K562 (cell line): ENCODE data around the gene SQOR. TPM values are rescaled to one million over a fixed set of nuclear protein-coding genes. Genes with fewer than 3 reads are reported as not detected.

Experiments used
- ATAC-seq: fragments of 200-7000 bp; cut with Tn5 transposase; 3 replicates; pipeline ENCODE4 v1.9.1; 2020; ENCODE audit warnings: moderate library complexity
- BruUV-seq: library from RNA; stranded (reverse); fragments of 400-500 nt; replicated peaks from 2 replicates; lab custom pipeline; 2021; lab: Mats Ljungman, UMichigan
- CTCF ChIA-PET: fragments of 300-600 bp; formaldehyde crosslinking; extraction: SDS; loops from one replicate; lab custom pipeline; 2021; ENCODE audit warnings: low intra/inter-chr PET ratio; lab: Yijun Ruan, JAX
- POLR2A ChIA-PET: fragments of 300-600, 350-650 bp; sonication (Branson Sonifier 250); formaldehyde crosslinking; extraction: SDS; loops from one replicate; lab custom pipeline; 2021; ENCODE audit warnings: antibody characterized with exemption, inconsistent platforms; lab: Yijun Ruan, JAX
- DNase-seq, 4 experiments: peaks; one replicate each; pipeline versions ENCODE4 v3.0.0 to v3.0.0-alpha.2; 2011 to 2018; ENCODE audit warnings: low spot score in 3 of 4, mixed read lengths in 3 of 4; ENCODE audit errors: extremely low read depth in 1 of 4
- FAIRE-seq: peaks from 2 replicates; lab custom pipeline; 2011; peaks lifted over from hg19 to GRCh38; lab: Jason Lieb, UNC
- H2AFZ ChIP-seq: 2 replicates; pipeline ENCODE4 v1.6.0; 2011; ENCODE audit warnings: low read depth, low read length, control low read depth, inconsistent platforms
- H3K27ac ChIP-seq: fragments of 200-600 bp; 3 replicates; pipeline ENCODE4 v1.8.0; 2011; ENCODE audit warnings: low read depth, mild to moderate bottlenecking, control low read depth, inconsistent platforms, low read length, moderate library complexity, mixed read lengths; ENCODE audit errors: extremely low read depth
- H3K27me3 ChIP-seq, 2 experiments: fragments of 300-600 bp in 1 of 2; 2 replicates in 1 of 2; 3 replicates in 1 of 2; pipeline versions ENCODE4 v1.6.0 to v1.8.0; 2011; ENCODE audit warnings: inconsistent platforms in 2 of 2, low read length in 2 of 2, mild to moderate bottlenecking in 1 of 2, mixed read lengths in 1 of 2, moderate library complexity in 1 of 2; ENCODE audit not compliant: control insufficient read depth in 2 of 2, insufficient read depth in 2 of 2
- H3K36me3 ChIP-seq: fragments of 300-600 bp; 3 replicates; pipeline ENCODE4 v1.8.0; 2011; ENCODE audit warnings: mild to moderate bottlenecking, low read length, inconsistent platforms; ENCODE audit not compliant: control insufficient read depth, insufficient read depth
- H3K4me1 ChIP-seq, 2 experiments: fragments of 200-600 bp in 1 of 2; replicated peaks in 1 of 2; 2 replicates in 1 of 2; 3 replicates in 1 of 2; pipeline versions ENCODE4 v1.5.1 to v1.8.0; 2011; ENCODE audit warnings: inconsistent platforms in 2 of 2, low read length in 2 of 2, mild to moderate bottlenecking in 1 of 2, mixed read lengths in 1 of 2, moderate library complexity in 1 of 2; ENCODE audit not compliant: control insufficient read depth in 2 of 2, insufficient read depth in 2 of 2
- H3K4me2 ChIP-seq: 2 replicates; pipeline ENCODE4 v1.6.1; 2011; ENCODE audit warnings: low read length, control low read depth, inconsistent platforms, mixed read lengths; ENCODE audit not compliant: insufficient read depth
- H3K4me3 ChIP-seq: fragments of 200-600 bp; sonication (generic), shearing (Covaris generic); 2 replicates; pipeline ENCODE4 v1.5.1; 2016; ENCODE audit warnings: control low read depth, inconsistent platforms
- H3K79me2 ChIP-seq: fragments of 200-600 bp; 3 replicates; pipeline ENCODE4 v1.8.0; 2011; ENCODE audit warnings: low read length, inconsistent platforms; ENCODE audit not compliant: control insufficient read depth, insufficient read depth
- H3K9ac ChIP-seq, 2 experiments: 2 replicates each; pipeline versions ENCODE4 v1.6.0 to v1.6.1; 2011; ENCODE audit warnings: low read depth in 2 of 2, low read length in 2 of 2, control low read depth in 1 of 2, inconsistent platforms in 1 of 2, mild to moderate bottlenecking in 1 of 2, mixed read lengths in 1 of 2; ENCODE audit not compliant: insufficient read depth in 1 of 2
- H3K9me1 ChIP-seq: one replicate; pipeline ENCODE4 v1.6.0; 2011; ENCODE audit warnings: inconsistent platforms, mild to moderate bottlenecking, low read length, moderate library complexity; ENCODE audit not compliant: control insufficient read depth, insufficient read depth
- H3K9me3 ChIP-seq: replicated peaks from 2 replicates; pipeline ENCODE4 v1.5.1; 2011; ENCODE audit warnings: low read depth, low read length, inconsistent platforms; ENCODE audit not compliant: control insufficient read depth, insufficient read depth
- H4K20me1 ChIP-seq: replicated peaks from 2 replicates; pipeline ENCODE4 v1.6.1; 2011; ENCODE audit warnings: low read length, inconsistent platforms, mixed read lengths; ENCODE audit not compliant: control insufficient read depth, insufficient read depth
- ARID2 ChIP-seq: fragments of 450-650 bp; IDR thresholded peaks from 2 replicates; pipeline ENCODE4 v1.6.1; 2017; ENCODE audit warnings: antibody characterized with exemption, mild to moderate bottlenecking
- CBFA2T3 ChIP-seq: fragments of 450-650 bp; IDR thresholded peaks from 2 replicates; pipeline ENCODE4 v1.6.1; 2017
- HNRNPLL ChIP-seq: fragments of 200-400 bp; formaldehyde crosslinking; IDR thresholded peaks from 2 replicates; pipeline ENCODE4 v1.6.1; 2017; ENCODE audit warnings: low read length, low read depth, mild to moderate bottlenecking; ENCODE audit not compliant: poor library complexity, severe bottlenecking
- JUND ChIP-seq, 2 experiments: IDR thresholded peaks; 2 replicates in 1 of 2; 3 replicates in 1 of 2; pipeline ENCODE4 v1.6.1; 2011; ENCODE audit warnings: borderline replicate concordance in 2 of 2, low read depth in 2 of 2, low read length in 2 of 2, improper control_type of control experiment in 1 of 2, missing biosample characterization in 1 of 2, missing genetic modification characterization in 1 of 2, missing genetic modification reagents in 1 of 2
- KDM5B ChIP-seq: fragments of 200-600 bp; sonication (generic); IDR thresholded peaks from 2 replicates; pipeline ENCODE4 v1.6.1; 2012; ENCODE audit warnings: low read depth, mild to moderate bottlenecking, moderate library complexity, low read length, control low read depth, inconsistent platforms; ENCODE audit not compliant: insufficient replicate concordance
- SNRNP70 ChIP-seq: fragments of 200-400 bp; formaldehyde crosslinking; optimal IDR thresholded peaks from 2 replicates; pipeline ENCODE3; 2017; ENCODE audit warnings: low read depth, low read length
- ZNF165 ChIP-seq: fragments of 250-450 bp; sonication (Bioruptor Pico); IDR thresholded peaks from 2 replicates; pipeline ENCODE4 v1.4.0; 2020; ENCODE audit warnings: borderline replicate concordance
- WGBS: fragments of 100-300 bp; shearing (Covaris generic); methylation state at CpG from one replicate; pipeline ENCODE4 v1.1.6; 2016; ENCODE audit warnings: low coverage, mixed read lengths; ENCODE audit not compliant: insufficient coverage; ENCODE audit errors: missing lambda C conversion rate; 5-methylcytosine and 5-hydroxymethylcytosine counted together
- in situ Hi-C: fragments of 300-500 bp; cut with MboI; formaldehyde crosslinking; loops from 4 replicates; pipeline ENCODE4 v1.15.0; 2018; ENCODE audit warnings: inconsistent platforms, mixed read lengths
- intact Hi-C: fragments of 100-400 bp; cut with micrococcal nuclease; formaldehyde crosslinking; loops from 2 replicates; pipeline ENCODE4 v1.14.2; 2022
- polyA plus RNA-seq, 8 experiments: library from polyadenylated mRNA; depleted of rRNA in 4 of 8; stranded (reverse) in 5 of 8; unstranded in 3 of 8; fragments of >200 nt; fragmentation: Nextera tagmentation in 2 of 8; fragmentation: Illumina TruSeq in 1 of 8; extraction: Ambion mirVana in 2 of 8; extraction: Trizol in 1 of 8; gene quantifications; 2 replicates each; pipeline versions ENCODE4 v1.2.1 to v1.2.3, GENCODE V29; 2011 to 2014; ENCODE audit warnings: inconsistent platforms in 1 of 8, missing spikeins in 1 of 8
- total RNA-seq, 7 experiments: library from RNA; depleted of rRNA in 6 of 7; stranded (reverse); fragments of >200 nt in 6 of 7; fragmentation: Illumina TruSeq in 2 of 7; extraction: Trizol in 2 of 7; gene quantifications; 2 replicates each; pipeline versions ENCODE4 v1.2.1 to v1.2.3, GENCODE V29; 2011 to 2021; ENCODE audit warnings: low replicate concordance in 1 of 7
- TF ChIP-seq, protein P1 (sequence below): fragments of 450-650 bp; formaldehyde crosslinking; IDR thresholded peaks from 2 replicates; pipeline ENCODE4 v1.4.0; 2022; ENCODE audit warnings: missing genetic modification characterization
- TF ChIP-seq, protein P2 (sequence below): sonication (generic); formaldehyde crosslinking; IDR thresholded peaks from 2 replicates; pipeline ENCODE4 v1.8.0; 2022; ENCODE audit warnings: missing genetic modification reagents, mild to moderate bottlenecking, borderline replicate concordance
- TF ChIP-seq, protein P3 (sequence below): fragments of 250-450 bp; sonication (Bioruptor Pico); IDR thresholded peaks from 2 replicates; pipeline ENCODE4 v1.4.0; 2020; ENCODE audit warnings: mild to moderate bottlenecking, moderate library complexity

Gene SQOR
- total and polyA plus RNA-seq, 9 of the 15 experiments (the other 6 are each of a cell fraction or from before 2014, with no cell fraction given): 0.32 to 1.6 (median 1.1) TPM

DNA sequence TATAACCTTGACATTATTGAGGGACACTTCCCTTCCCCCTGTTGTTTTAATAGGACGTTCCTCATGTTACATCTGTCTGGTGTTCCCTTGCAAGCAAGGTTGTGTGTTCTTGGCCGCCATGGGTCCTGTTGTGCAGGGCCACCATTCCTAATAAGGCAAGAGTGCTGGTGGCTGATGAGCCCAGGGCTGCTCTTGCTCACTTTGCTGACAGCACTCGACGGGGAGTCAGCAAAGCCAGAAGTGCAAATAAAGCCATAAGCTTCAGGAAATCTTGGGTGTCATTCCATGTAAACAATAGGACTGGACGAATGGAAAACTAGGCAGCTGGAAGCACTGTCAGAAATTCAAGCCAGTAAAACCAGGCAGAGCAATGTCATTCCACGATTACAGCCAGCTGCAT lies 75.8 kb downstream of the SQOR start (continued):
- TF ChIP-seq, protein P1, sequence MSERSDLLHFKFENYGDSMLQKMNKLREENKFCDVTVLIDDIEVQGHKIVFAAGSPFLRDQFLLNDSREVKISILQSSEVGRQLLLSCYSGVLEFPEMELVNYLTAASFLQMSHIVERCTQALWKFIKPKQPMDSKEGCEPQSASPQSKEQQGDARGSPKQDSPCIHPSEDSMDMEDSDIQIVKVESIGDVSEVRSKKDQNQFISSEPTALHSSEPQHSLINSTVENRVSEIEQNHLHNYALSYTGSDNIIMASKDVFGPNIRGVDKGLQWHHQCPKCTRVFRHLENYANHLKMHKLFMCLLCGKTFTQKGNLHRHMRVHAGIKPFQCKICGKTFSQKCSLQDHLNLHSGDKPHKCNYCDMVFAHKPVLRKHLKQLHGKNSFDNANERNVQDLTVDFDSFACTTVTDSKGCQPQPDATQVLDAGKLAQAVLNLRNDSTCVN (CRISPR knock-in tag): no peak
- no peak for TF ChIP-seq ZNF165 (CRISPR knock-in tag)
- TF ChIP-seq ARID2: no peak

- Histone ChIP-seq H3K4me2 (no peak overlapping the region), H3K9me3 (no peaks in the 10 kb centered on the region), H3K27me3 (no peaks in the 10 kb centered on the region), H3K79me2 (no peaks in the 10 kb centered on the region), H4K20me1 (no peaks in the 10 kb centered on the region), H3K9me1 (no peaks in the 10 kb centered on the region), H3K36me3 (no peaks in the 10 kb centered on the region), H2AFZ (0 out of 2 replicates have a peak overlapping the region, but pooled peaks have one; percentile 44), H3K4me3 (no peak overlapping the region), H3K27ac (no peak overlapping the region), H3K9ac (no peak overlapping the region), H3K4me1 (peaks cover 0 to 8% of the 10 kb centered on the region in 2 experiments; a peak in 3 of 5 replicates)
- DNase-seq (peak; percentile 23 to 60 (median 53)), ATAC-seq (peak; percentile 87), FAIRE-seq (peak; percentile 90)
- CTCF ChIA-PET: interaction anchor here (0.6 to 0.7 kb wide), 2 partner anchors 88 to 520 kb away, joined by 3 read pairs; no protein-coding TSS in a partner anchor
- no TSS peak for BruUV-seq
- in situ Hi-C loops: no loop called here
- POLR2A ChIA-PET: no interaction called here
- WGBS: 13% methylated on average over 24 of the region's 24 CpGs
- intact Hi-C loops: loop anchor here (10.0 kb wide), 1 partner anchor 1480 kb away; no protein-coding TSS in a partner anchor
- TF ChIP-seq, protein P2, sequence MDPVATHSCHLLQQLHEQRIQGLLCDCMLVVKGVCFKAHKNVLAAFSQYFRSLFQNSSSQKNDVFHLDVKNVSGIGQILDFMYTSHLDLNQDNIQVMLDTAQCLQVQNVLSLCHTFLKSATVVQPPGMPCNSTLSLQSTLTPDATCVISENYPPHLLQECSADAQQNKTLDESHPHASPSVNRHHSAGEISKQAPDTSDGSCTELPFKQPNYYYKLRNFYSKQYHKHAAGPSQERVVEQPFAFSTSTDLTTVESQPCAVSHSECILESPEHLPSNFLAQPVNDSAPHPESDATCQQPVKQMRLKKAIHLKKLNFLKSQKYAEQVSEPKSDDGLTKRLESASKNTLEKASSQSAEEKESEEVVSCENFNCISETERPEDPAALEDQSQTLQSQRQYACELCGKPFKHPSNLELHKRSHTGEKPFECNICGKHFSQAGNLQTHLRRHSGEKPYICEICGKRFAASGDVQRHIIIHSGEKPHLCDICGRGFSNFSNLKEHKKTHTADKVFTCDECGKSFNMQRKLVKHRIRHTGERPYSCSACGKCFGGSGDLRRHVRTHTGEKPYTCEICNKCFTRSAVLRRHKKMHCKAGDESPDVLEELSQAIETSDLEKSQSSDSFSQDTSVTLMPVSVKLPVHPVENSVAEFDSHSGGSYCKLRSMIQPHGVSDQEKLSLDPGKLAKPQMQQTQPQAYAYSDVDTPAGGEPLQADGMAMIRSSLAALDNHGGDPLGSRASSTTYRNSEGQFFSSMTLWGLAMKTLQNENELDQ (CRISPR knock-in tag): no peak
- peak; percentile 68; the same call in 1 of the 2 replicates for TF ChIP-seq JUND (IDR thresholded peaks at IDR 0.05; ENCODE audit: borderline replicate concordance, low read depth, low read length)
- peak; percentile 63; the same call in 2 of the 3 replicates for TF ChIP-seq JUND (tag; IDR thresholded peaks at IDR 0.05; ENCODE audit: borderline replicate concordance, low read depth, low read length)
- no peak for TF ChIP-seq HNRNPLL
- TF ChIP-seq KDM5B: no peak
- no peak for TF ChIP-seq SNRNP70
- TF ChIP-seq, protein P3, sequence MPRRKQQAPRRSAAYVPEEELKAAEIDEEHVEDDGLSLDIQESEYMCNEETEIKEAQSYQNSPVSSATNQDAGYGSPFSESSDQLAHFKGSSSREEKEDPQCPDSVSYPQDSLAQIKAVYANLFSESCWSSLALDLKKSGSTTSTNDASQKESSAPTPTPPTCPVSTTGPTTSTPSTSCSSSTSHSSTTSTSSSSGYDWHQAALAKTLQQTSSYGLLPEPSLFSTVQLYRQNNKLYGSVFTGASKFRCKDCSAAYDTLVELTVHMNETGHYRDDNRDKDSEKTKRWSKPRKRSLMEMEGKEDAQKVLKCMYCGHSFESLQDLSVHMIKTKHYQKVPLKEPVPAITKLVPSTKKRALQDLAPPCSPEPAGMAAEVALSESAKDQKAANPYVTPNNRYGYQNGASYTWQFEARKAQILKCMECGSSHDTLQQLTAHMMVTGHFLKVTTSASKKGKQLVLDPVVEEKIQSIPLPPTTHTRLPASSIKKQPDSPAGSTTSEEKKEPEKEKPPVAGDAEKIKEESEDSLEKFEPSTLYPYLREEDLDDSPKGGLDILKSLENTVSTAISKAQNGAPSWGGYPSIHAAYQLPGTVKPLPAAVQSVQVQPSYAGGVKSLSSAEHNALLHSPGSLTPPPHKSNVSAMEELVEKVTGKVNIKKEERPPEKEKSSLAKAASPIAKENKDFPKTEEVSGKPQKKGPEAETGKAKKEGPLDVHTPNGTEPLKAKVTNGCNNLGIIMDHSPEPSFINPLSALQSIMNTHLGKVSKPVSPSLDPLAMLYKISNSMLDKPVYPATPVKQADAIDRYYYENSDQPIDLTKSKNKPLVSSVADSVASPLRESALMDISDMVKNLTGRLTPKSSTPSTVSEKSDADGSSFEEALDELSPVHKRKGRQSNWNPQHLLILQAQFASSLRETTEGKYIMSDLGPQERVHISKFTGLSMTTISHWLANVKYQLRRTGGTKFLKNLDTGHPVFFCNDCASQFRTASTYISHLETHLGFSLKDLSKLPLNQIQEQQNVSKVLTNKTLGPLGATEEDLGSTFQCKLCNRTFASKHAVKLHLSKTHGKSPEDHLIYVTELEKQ (CRISPR knock-in tag): no peak
- TF ChIP-seq CBFA2T3: peak; percentile 15; the same call in 1 of the 2 replicates
These were observed 80.0 kb downstream of the SQOR start for GRCh38 chr15:45714590-45715488.
